Caco-2 (cell line): ENCODE measurements around the gene HSPA8. TPM values are rescaled to one million over a fixed set of nuclear protein-coding genes. Genes with fewer than 3 reads are reported as not detected.

Experiments
- BruUV-seq: library from RNA; stranded (reverse); fragments of 400-500 nt; replicated peaks from 2 replicates; lab custom pipeline; 2021; lab: Mats Ljungman, UMichigan
- CTCF ChIA-PET: fragments of 300-600 bp; sonication (Branson Sonifier 250); formaldehyde crosslinking; loops from one replicate; lab custom pipeline; 2022; ENCODE audit warnings: antibody characterized with exemption; lab: Charles Lee
- POLR2A ChIA-PET: fragments of 300-600 bp; sonication (Branson Sonifier 250); formaldehyde crosslinking; loops from one replicate; lab custom pipeline; 2022; ENCODE audit warnings: antibody characterized with exemption; lab: Charles Lee
- DNase-seq, 2 experiments: peaks; one replicate each; pipeline versions ENCODE4 v3.0.0 to v3.0.0-alpha.2; 2020 to 2022
- H3K27me3 ChIP-seq: replicated peaks from 2 replicates; pipeline ENCODE4 v1.6.0; 2011; ENCODE audit warnings: low read length; ENCODE audit not compliant: control insufficient read depth, insufficient read depth
- H3K36me3 ChIP-seq: 2 replicates; pipeline ENCODE4 v1.5.1; 2011; ENCODE audit warnings: low read length; ENCODE audit not compliant: control insufficient read depth, insufficient read depth
- H3K4me1 ChIP-seq: fragments of 250-450 bp; sonication (Bioruptor Pico); 2 replicates; pipeline ENCODE4 v1.5.1; 2020; ENCODE audit warnings: mild to moderate bottlenecking
- H3K4me3 ChIP-seq: 2 replicates; pipeline ENCODE4 v1.5.1; 2011; ENCODE audit warnings: low read depth, mild to moderate bottlenecking, control low read depth, low read length
- H3K9me3 ChIP-seq: fragments of 250-450 bp; sonication (Bioruptor Pico); 2 replicates; pipeline ENCODE4 v1.5.1; 2020; ENCODE audit warnings: mild to moderate bottlenecking, moderate library complexity
- H3K27ac Mint-ChIP-seq: one replicate; pipeline ENCODE4 v1.8.0; 2022; ENCODE audit warnings: mixed read lengths; ENCODE audit not compliant: unreplicated experiment
- H3K27me3 Mint-ChIP-seq: one replicate; pipeline ENCODE4 v1.8.0; 2022; ENCODE audit warnings: mixed read lengths; ENCODE audit not compliant: insufficient read depth, unreplicated experiment
- H3K36me3 Mint-ChIP-seq: one replicate; pipeline ENCODE4 v1.8.0; 2022; ENCODE audit warnings: mild to moderate bottlenecking, mixed read lengths; ENCODE audit not compliant: insufficient read depth, unreplicated experiment
- H3K4me1 Mint-ChIP-seq: one replicate; pipeline ENCODE4 v1.8.0; 2022; ENCODE audit warnings: low read depth, mixed read lengths; ENCODE audit not compliant: unreplicated experiment
- H3K4me3 Mint-ChIP-seq: one replicate; pipeline ENCODE4 v1.8.0; 2022; ENCODE audit warnings: mild to moderate bottlenecking, moderate library complexity, mixed read lengths; ENCODE audit not compliant: unreplicated experiment
- H3K9me3 Mint-ChIP-seq: one replicate; pipeline ENCODE4 v1.8.0; 2022; ENCODE audit warnings: mixed read lengths; ENCODE audit not compliant: unreplicated experiment
- intact Hi-C: fragments of 100-400 bp; cut with micrococcal nuclease; formaldehyde crosslinking; loops from one replicate; pipeline ENCODE4 v1.10.0; 2022; ENCODE audit not compliant: unreplicated experiment
- total RNA-seq: library from RNA; stranded (reverse); gene quantifications from 2 replicates; pipeline ENCODE4 v1.2.3, GENCODE V29; 2022
- TF ChIP-seq, protein P1 (sequence below), 2 experiments: fragments of 200-600 bp in 1 of 2; IDR thresholded peaks; 1 replicate in 1 of 2; 2 replicates in 1 of 2; pipeline versions ENCODE4 v1.5.1 to v1.8.0; 2011 to 2022; ENCODE audit warnings: antibody characterized with exemption in 1 of 2, control low read depth in 1 of 2, inconsistent platforms in 1 of 2, low read depth in 1 of 2, low read length in 1 of 2, mild to moderate bottlenecking in 1 of 2, moderate library complexity in 1 of 2; ENCODE audit not compliant: insufficient read depth in 1 of 2, severe bottlenecking in 1 of 2, unreplicated experiment in 1 of 2

Gene HSPA8
- total RNA-seq, 1 experiment from 2014 or later = 1,923 TPM

DNA sequence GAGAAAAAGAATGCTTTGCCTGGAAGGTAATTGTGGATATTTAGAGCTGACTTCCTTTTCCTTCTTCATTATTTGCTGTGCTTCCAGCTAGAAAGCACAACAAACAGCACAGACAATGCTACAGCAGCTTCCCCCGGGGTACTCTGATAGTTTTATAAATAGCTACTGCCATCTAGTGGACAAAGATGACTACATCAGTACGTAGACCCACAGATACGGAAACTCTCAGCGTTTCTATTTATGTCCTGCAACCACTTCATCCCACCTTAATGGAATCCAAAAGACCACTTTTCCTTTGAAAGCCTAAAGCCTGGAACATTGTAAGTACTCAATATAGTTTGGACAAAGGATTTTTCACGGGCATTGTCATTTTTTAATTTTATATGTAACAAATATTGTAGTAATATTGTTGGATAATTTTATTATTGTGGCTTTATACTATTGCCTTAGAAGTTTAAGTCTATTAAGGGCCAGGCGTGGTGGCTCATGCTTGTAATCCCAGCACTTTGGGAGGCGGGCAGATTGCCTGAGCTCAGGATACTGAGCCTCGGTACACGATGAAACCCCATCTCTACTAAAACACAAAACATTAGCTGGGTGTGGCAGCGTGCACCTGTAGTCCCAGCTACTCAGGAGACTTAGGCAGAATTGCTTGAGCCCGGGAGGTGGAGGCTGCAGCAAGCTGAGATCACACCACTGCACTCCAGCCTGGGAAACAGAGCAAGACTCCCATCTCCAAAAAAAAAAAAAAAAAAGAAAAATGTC is 7.5 kb downstream of the HSPA8 start:
- Mint-ChIP-seq H3K27ac (peak overlapping the region; percentile 41), H3K4me1 (peaks cover 17% of the 10 kb centered on the region), H3K4me3 (no peak overlapping the region), H3K27me3 (no peaks in the 10 kb centered on the region), H3K9me3 (no peaks in the 10 kb centered on the region), H3K36me3 (peaks cover 81% of the 10 kb centered on the region)
- BruUV-seq = no TSS peak
- H3K36me3 ChIP-seq = peaks cover 28% of the 10 kb centered on the region
- H3K9me3 ChIP-seq = no peaks in the 10 kb centered on the region
- peaks cover 13% of the 10 kb centered on the region for H3K4me1 ChIP-seq
- POLR2A ChIA-PET = interaction anchor here (0.5 to 3.1 kb wide), 11 partner anchors 8 to 1762 kb away, joined by 3 to 55 read pairs (median 4); partner anchors contain the start of genes HSPA8 and SC5D
- intact Hi-C loops = loop anchor here (1.0 to 2.0 kb wide), 4 partner anchors 8 to 191 kb away; partner anchors contain the start of gene HSPA8
- H3K4me3 ChIP-seq = no peak overlapping the region
- DNase-seq = peak; percentile 63 to 75
- TF ChIP-seq, protein P1, sequence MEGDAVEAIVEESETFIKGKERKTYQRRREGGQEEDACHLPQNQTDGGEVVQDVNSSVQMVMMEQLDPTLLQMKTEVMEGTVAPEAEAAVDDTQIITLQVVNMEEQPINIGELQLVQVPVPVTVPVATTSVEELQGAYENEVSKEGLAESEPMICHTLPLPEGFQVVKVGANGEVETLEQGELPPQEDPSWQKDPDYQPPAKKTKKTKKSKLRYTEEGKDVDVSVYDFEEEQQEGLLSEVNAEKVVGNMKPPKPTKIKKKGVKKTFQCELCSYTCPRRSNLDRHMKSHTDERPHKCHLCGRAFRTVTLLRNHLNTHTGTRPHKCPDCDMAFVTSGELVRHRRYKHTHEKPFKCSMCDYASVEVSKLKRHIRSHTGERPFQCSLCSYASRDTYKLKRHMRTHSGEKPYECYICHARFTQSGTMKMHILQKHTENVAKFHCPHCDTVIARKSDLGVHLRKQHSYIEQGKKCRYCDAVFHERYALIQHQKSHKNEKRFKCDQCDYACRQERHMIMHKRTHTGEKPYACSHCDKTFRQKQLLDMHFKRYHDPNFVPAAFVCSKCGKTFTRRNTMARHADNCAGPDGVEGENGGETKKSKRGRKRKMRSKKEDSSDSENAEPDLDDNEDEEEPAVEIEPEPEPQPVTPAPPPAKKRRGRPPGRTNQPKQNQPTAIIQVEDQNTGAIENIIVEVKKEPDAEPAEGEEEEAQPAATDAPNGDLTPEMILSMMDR (IDR thresholded peaks at IDR 0.05; ENCODE audit: insufficient read depth in 1 of 2, low read depth in 1 of 2, low read length in 1 of 2, severe bottlenecking in 1 of 2, unreplicated experiment in 1 of 2) = peak; percentile 82 to 89
- CTCF ChIA-PET = interaction anchor here (0.5 to 2.3 kb wide), 26 partner anchors 8 to 563 kb away, joined by 3 to 17 read pairs (median 4); partner anchors contain the start of gene HSPA8
- H3K27me3 ChIP-seq = no peaks in the 10 kb centered on the region

DNA sequence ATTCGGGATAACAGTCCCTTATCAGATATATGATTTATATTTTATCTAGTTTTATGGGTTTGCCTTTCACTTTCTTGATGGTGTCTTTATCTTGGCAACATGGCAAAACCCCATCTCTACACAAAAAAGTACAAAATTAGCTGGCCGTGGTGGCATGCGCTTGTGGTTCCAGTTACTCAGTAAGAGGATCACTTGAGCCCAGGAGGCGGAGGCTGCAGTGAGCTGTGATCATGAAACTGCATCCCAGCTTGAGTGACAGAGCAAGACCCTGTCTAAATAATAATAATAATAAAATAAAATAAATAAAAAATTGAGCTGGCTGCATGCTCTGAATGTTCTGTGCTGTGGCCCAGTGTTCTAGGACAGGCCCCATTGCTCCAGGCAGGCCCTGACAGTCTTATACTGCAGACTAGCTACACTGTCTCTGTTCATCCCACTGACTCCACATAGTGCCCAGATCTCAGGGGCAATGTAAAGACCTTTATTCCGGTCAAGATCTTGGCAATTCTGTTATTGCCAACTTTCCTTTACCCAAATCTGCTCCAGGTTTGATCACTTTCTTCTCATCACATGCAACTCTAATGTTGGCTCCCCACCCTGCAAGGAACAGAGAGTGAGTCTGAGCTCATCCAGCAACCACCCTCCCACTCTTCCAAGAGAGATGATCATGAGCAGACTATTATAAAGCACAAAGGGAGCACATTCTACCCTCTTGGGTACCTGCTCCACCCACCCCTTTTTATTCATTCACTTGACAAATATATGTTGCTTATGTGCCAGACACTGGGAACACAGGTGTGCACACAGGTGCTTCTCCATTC is 8.8 kb downstream of the HSPA8 start:
- BruUV-seq = no TSS peak
- no peak overlapping the region for H3K4me3 ChIP-seq
- intact Hi-C loops = no loop called here
- Mint-ChIP-seq H3K9me3 (no peaks in the 10 kb centered on the region), H3K27me3 (no peaks in the 10 kb centered on the region), H3K4me3 (no peak overlapping the region), H3K27ac (no peak overlapping the region), H3K36me3 (peaks cover 68% of the 10 kb centered on the region), H3K4me1 (peaks cover 3% of the 10 kb centered on the region)
- DNase-seq = no peak
- TF ChIP-seq, protein P1 (IDR thresholded peaks at IDR 0.05; ENCODE audit: insufficient read depth in 1 of 2, low read depth in 1 of 2, low read length in 1 of 2, severe bottlenecking in 1 of 2, unreplicated experiment in 1 of 2) = no peak
- H3K9me3 ChIP-seq = no peaks in the 10 kb centered on the region
- H3K36me3 ChIP-seq = peaks cover 21% of the 10 kb centered on the region
- ChIA-PET POLR2A (interaction anchor here (3.1 kb wide), 1 partner anchor 9 kb away, joined by 55 read pairs; the partner anchor contains the start of gene HSPA8), CTCF (interaction anchor here (0.7 to 2.3 kb wide), 11 partner anchors 9 to 397 kb away, joined by 3 to 17 read pairs (median 4); partner anchors contain the start of genes HSPA8 and UBASH3B)
- no peaks in the 10 kb centered on the region for H3K4me1 ChIP-seq
- no peaks in the 10 kb centered on the region for H3K27me3 ChIP-seq

DNA sequence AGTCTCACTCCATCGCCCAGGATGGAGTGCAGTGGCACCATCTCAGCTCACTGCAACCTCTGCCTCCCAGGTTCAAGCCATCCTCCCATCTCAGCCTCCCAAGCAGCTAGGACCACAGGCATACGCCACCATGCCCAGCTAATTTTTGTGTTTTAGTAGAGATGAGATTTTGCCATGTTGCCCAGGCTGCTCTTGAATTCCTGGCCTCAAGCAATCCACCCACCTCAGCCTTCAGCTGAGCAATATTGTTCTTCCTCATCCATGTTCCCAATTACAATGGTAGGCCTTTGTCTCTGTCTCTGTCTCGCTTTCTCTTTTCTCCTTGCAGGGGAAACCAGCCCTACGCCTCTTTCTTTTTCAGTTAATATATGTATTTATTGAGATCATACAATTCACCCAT is 10.3 kb downstream of the HSPA8 start:
- Mint-ChIP-seq H3K4me3 (no peak overlapping the region), H3K36me3 (peaks cover 53% of the 10 kb centered on the region), H3K27me3 (no peaks in the 10 kb centered on the region), H3K27ac (no peak overlapping the region), H3K9me3 (no peaks in the 10 kb centered on the region), H3K4me1 (no peaks in the 10 kb centered on the region)
- intact Hi-C loops = no loop called here
- no peaks in the 10 kb centered on the region for H3K9me3 ChIP-seq
- TF ChIP-seq, protein P1 (IDR thresholded peaks at IDR 0.05; ENCODE audit: insufficient read depth in 1 of 2, low read depth in 1 of 2, low read length in 1 of 2, severe bottlenecking in 1 of 2, unreplicated experiment in 1 of 2) = no peak
- DNase-seq = no peak
- ChIA-PET POLR2A (interaction anchor here (3.1 kb wide), 1 partner anchor 11 kb away, joined by 55 read pairs; the partner anchor contains the start of gene HSPA8), CTCF (interaction anchor here (1.2 kb wide), 1 partner anchor 10 kb away, joined by 8 read pairs; the partner anchor contains the start of gene HSPA8)
- H3K27me3 ChIP-seq = no peaks in the 10 kb centered on the region
- H3K4me3 ChIP-seq = no peak overlapping the region
- BruUV-seq = no TSS peak
- H3K36me3 ChIP-seq = peaks cover 12% of the 10 kb centered on the region; the same call in 1 of the 2 replicates
- no peaks in the 10 kb centered on the region for H3K4me1 ChIP-seq
